Loucy (cell line): ENCODE data around the gene TUBG1.

Experiments
- EZH2phosphoT487 ChIP-seq: fragments of 200-600 bp; IDR thresholded peaks from 2 replicates; pipeline ENCODE4 v1.6.1; 2018; ENCODE audit warnings: antibody characterized with exemption, mild to moderate bottlenecking, moderate library complexity, borderline replicate concordance
- TF ChIP-seq, protein P1 (sequence below): fragments of 200-600 bp; sonication (generic); conservative IDR thresholded peaks from 2 replicates; pipeline ENCODE4 v1.5.1; 2014; ENCODE audit warnings: mild to moderate bottlenecking, antibody characterized with exemption, low read length

DNA sequence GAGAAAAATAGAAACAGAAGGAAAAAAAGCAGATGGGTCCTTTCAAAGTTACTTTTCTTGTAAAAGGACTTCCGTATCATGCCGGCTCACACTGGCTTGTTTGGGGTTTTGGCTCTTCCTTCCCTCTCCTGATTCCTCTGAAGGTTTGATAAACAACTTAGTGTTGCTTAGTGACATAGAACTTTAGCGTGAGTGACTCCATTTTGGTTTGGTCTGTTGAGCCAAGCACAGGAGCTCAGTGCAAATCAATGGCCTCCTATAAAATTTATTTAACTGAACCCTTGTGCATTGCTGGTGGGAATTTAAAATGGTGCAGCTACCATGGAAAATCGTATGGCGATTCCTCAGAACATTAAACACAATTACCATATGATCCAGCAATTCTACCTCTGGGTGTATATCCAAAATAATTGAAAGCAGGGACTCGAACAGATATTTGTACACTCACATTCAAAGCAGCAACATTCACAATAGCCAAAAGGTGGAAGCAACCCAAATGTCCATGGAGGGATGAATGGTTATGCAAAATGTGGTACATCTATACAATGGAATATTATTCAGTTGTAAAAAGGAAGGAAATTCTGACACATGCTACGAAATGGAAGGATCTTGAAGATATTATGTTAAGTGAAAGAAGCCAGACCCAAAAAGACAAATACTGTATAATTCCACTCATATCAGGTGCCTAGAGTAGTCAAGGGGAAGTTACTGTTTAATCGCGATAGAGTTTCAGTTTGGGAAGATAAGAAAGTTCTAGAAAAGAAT, 48.5 kb downstream of the TUBG1 start:
- TF ChIP-seq, protein P1, sequence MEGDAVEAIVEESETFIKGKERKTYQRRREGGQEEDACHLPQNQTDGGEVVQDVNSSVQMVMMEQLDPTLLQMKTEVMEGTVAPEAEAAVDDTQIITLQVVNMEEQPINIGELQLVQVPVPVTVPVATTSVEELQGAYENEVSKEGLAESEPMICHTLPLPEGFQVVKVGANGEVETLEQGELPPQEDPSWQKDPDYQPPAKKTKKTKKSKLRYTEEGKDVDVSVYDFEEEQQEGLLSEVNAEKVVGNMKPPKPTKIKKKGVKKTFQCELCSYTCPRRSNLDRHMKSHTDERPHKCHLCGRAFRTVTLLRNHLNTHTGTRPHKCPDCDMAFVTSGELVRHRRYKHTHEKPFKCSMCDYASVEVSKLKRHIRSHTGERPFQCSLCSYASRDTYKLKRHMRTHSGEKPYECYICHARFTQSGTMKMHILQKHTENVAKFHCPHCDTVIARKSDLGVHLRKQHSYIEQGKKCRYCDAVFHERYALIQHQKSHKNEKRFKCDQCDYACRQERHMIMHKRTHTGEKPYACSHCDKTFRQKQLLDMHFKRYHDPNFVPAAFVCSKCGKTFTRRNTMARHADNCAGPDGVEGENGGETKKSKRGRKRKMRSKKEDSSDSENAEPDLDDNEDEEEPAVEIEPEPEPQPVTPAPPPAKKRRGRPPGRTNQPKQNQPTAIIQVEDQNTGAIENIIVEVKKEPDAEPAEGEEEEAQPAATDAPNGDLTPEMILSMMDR = no peak
- no peak for TF ChIP-seq EZH2phosphoT487
